Measurements from ENCODE around the gene ALK. TPM values are rescaled to one million over a fixed set of nuclear protein-coding genes. Genes with fewer than 3 reads are reported as not detected.

The ALK gene
- total RNA-seq, 1 experiment from 2014 or later, result 14.7 TPM

DNA sequence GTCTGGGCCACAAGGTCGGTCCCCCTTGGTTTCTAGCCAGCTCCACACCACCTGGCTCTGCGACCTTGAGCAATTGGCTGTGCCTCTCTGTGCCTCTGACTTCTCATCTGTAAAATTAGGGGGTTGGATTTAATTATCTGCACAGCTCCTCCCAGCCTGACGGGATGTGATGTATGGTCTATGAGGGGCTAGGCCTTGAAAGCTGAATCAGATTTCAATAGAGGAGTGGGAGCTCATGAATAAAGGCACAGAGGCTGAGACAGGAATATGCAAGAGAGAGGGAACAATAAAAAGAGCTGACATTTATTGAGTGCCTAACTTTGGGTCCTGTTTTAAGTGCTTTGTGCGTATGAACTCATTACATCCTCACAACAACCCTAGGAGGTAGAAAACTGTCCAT is 104.7 kb downstream of the ALK start:
- Histone ChIP-seq H3K4me1 (ENCODE audit: insufficient read depth, low read length, poor library complexity, severe bottlenecking) (peaks cover 8% of the 10 kb centered on the region), H3K27ac (ENCODE audit: low read depth, low read length, poor library complexity, severe bottlenecking) (no peak overlapping the region), H3K4me3 (ENCODE audit: low read depth, low read length, poor library complexity, severe bottlenecking) (no peak overlapping the region), H3K27me3 (replicated peaks; ENCODE audit: insufficient read depth, low read depth, low read length, poor library complexity) (no peaks in the 10 kb centered on the region), H3K36me3 (ENCODE audit: insufficient read depth, low read length, poor library complexity, severe bottlenecking) (no peaks in the 10 kb centered on the region), H3K9me3 (ENCODE audit: low read depth, low read length, poor library complexity, severe bottlenecking) (no peaks in the 10 kb centered on the region)
- POLR2A ChIA-PET (ENCODE audit: low non-redundant PET), result no interaction called here
- intact Hi-C loops (cut with micrococcal nuclease; ENCODE audit: unreplicated experiment), result no loop called here
- CTCF ChIA-PET, result no interaction called here
- DNase-seq (ENCODE audit: low spot score), result peak; percentile 17
- TF ChIP-seq EZH2 (IDR thresholded peaks at IDR 0.05; ENCODE audit: borderline replicate concordance, low read depth, low read length, poor library complexity, severe bottlenecking), result no peak
- no peak for TF ChIP-seq CTCF (conservative IDR thresholded peaks at IDR 0.05; ENCODE audit: low read depth, low read length)
- BruUV-seq (replicated peaks), result no TSS peak

DNA sequence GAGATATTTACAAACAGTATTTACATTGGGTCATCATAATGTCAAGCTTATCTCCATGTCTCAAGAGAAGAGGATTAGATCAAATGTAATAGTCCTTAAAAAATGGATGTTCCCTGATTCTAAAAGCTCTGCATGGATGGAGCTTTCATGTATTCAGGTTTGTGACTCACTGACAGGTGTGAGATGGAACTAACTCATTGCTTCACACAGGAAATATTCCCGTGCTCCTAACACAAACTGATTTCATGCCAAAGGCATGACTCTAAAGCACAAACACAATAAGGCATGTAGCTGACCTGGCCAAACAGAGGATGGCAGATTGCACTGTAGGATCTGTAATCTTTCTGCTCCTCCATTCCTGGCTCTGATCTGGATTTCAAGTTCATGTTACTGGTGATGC is 110.0 kb downstream of the ALK start:
- H3K27me3 ChIP-seq (replicated peaks; ENCODE audit: insufficient read depth, low read depth, low read length, poor library complexity), result no peaks in the 10 kb centered on the region

GRCh38 chr2:29810956-29811355 is 110.4 kb downstream of the ALK start:
- DNase-seq (ENCODE audit: low spot score), result no peak
- Histone ChIP-seq H3K27me3 (replicated peaks; ENCODE audit: insufficient read depth, low read depth, low read length, poor library complexity) (no peaks in the 10 kb centered on the region), H3K4me3 (ENCODE audit: low read depth, low read length, poor library complexity, severe bottlenecking) (no peak overlapping the region), H3K36me3 (ENCODE audit: insufficient read depth, low read length, poor library complexity, severe bottlenecking) (no peaks in the 10 kb centered on the region), H3K9me3 (ENCODE audit: low read depth, low read length, poor library complexity, severe bottlenecking) (no peaks in the 10 kb centered on the region), H3K4me1 (ENCODE audit: insufficient read depth, low read length, poor library complexity, severe bottlenecking) (no peaks in the 10 kb centered on the region), H3K27ac (ENCODE audit: low read depth, low read length, poor library complexity, severe bottlenecking) (no peak overlapping the region)
- ChIA-PET POLR2A (ENCODE audit: low non-redundant PET) (no interaction called here), CTCF (no interaction called here)
- no TSS peak for BruUV-seq (replicated peaks)
- no peak for TF ChIP-seq CTCF (conservative IDR thresholded peaks at IDR 0.05; ENCODE audit: low read depth, low read length)
- TF ChIP-seq EZH2 (IDR thresholded peaks at IDR 0.05; ENCODE audit: borderline replicate concordance, low read depth, low read length, poor library complexity, severe bottlenecking), result no peak
- intact Hi-C loops (cut with micrococcal nuclease; ENCODE audit: unreplicated experiment), result no loop called here

More for the DNA sequence above, 110.0 kb downstream of the ALK start:
- no peak for TF ChIP-seq EZH2 (IDR thresholded peaks at IDR 0.05; ENCODE audit: borderline replicate concordance, low read depth, low read length, poor library complexity, severe bottlenecking)
- TF ChIP-seq CTCF (conservative IDR thresholded peaks at IDR 0.05; ENCODE audit: low read depth, low read length), result no peak
- intact Hi-C loops (cut with micrococcal nuclease; ENCODE audit: unreplicated experiment), result no loop called here
- Histone ChIP-seq H3K9me3 (ENCODE audit: low read depth, low read length, poor library complexity, severe bottlenecking) (no peaks in the 10 kb centered on the region), H3K4me3 (ENCODE audit: low read depth, low read length, poor library complexity, severe bottlenecking) (no peak overlapping the region), H3K4me1 (ENCODE audit: insufficient read depth, low read length, poor library complexity, severe bottlenecking) (peaks cover 3% of the 10 kb centered on the region), H3K36me3 (ENCODE audit: insufficient read depth, low read length, poor library complexity, severe bottlenecking) (no peaks in the 10 kb centered on the region), H3K27ac (ENCODE audit: low read depth, low read length, poor library complexity, severe bottlenecking) (no peak overlapping the region)
- no TSS peak for BruUV-seq (replicated peaks)
- ChIA-PET POLR2A (ENCODE audit: low non-redundant PET) (no interaction called here), CTCF (no interaction called here)
- DNase-seq (ENCODE audit: low spot score), result no peak

Data from A673 (cell line).